HG03196 (cell line): ENCODE data around the gene UBE2L5.
A peak's percentile ranks its signal among the peaks of the same experiment; 100 is the strongest.

Experiments used
- ATAC-seq: cut with Tn5 transposase; IDR thresholded peaks from one replicate; pipeline ENCODE4 v1.9.1; 2021; ENCODE audit not compliant: unreplicated experiment

Gene UBE2L5

GRCh38 chr13:30422054-30422839 is at the start of gene UBE2L5:
Gene UBE2L5 (plus strand): TSS chr13:30422493. CDS start chr13:30427991, 5,498 bp downstream.
- peak; percentile 55 for ATAC-seq

- no peak for ATAC-seq
These were observed 48.6 kb upstream of the UBE2L5 start for GRCh38 chr13:30373727-30374126.

- no peak for ATAC-seq
These were observed 46.9 kb upstream of the UBE2L5 start for GRCh38 chr13:30375265-30375835.

GRCh38 chr13:30376426-30377311 is 45.6 kb upstream of the UBE2L5 start:
- ATAC-seq = peak; percentile 41

GRCh38 chr13:30377312-30377685 is 45.0 kb upstream of the UBE2L5 start:
- ATAC-seq = no peak

GRCh38 chr13:30378191-30378590 is 44.1 kb upstream of the UBE2L5 start:
- no peak for ATAC-seq

GRCh38 chr13:30381049-30381448 is 41.2 kb upstream of the UBE2L5 start:
- ATAC-seq = no peak

- ATAC-seq = no peak
These were observed 39.3 kb upstream of the UBE2L5 start for GRCh38 chr13:30382836-30383525.

- no peak for ATAC-seq
These were observed 33.6 kb upstream of the UBE2L5 start for GRCh38 chr13:30388406-30389283.

GRCh38 chr13:30391956-30392680 is 30.2 kb upstream of the UBE2L5 start:
- no peak for ATAC-seq

- no peak for ATAC-seq
These were observed 29.6 kb upstream of the UBE2L5 start for GRCh38 chr13:30392681-30393045.

- ATAC-seq = peak; percentile 56
These were observed 27.5 kb upstream of the UBE2L5 start for GRCh38 chr13:30394751-30395191.

- peak; percentile 28 for ATAC-seq
These were observed 26.8 kb upstream of the UBE2L5 start for GRCh38 chr13:30395192-30396158.

GRCh38 chr13:30396434-30397075 is 25.7 kb upstream of the UBE2L5 start:
- no peak for ATAC-seq

- no peak for ATAC-seq
These were observed 23.7 kb upstream of the UBE2L5 start for GRCh38 chr13:30398601-30399072.

- no peak for ATAC-seq
These were observed 21.9 kb upstream of the UBE2L5 start for GRCh38 chr13:30400376-30400775.

GRCh38 chr13:30401347-30401746 is 20.9 kb upstream of the UBE2L5 start:
- no peak for ATAC-seq

- ATAC-seq = no peak
These were observed 18.8 kb upstream of the UBE2L5 start for GRCh38 chr13:30403456-30403855.
